Neuronal stem cell (in vitro differentiated cells): Measurements from ENCODE around the gene RNF4.

ENCODE experiments used
- DNase-seq: peaks from one replicate; pipeline ENCODE4 v3.0.0-alpha.2; 2013; ENCODE audit warnings: low spot score
- H2AFZ ChIP-seq: one replicate; pipeline ENCODE4 v1.6.1; 2013; ENCODE audit warnings: mild to moderate bottlenecking, low read length, inconsistent platforms
- H2AK5ac ChIP-seq: 2 replicates; pipeline ENCODE4 v1.6.1; 2013; ENCODE audit warnings: low read depth, mild to moderate bottlenecking, inconsistent platforms, low read length, moderate library complexity, mixed read lengths
- H2BK120ac ChIP-seq: 2 replicates; pipeline ENCODE4 v1.6.1; 2013; ENCODE audit warnings: low read depth, mild to moderate bottlenecking, inconsistent platforms, low read length, moderate library complexity, mixed read lengths
- H2BK12ac ChIP-seq: one replicate; pipeline ENCODE4 v1.6.1; 2013; ENCODE audit warnings: low read length, inconsistent platforms
- H2BK15ac ChIP-seq: 2 replicates; pipeline ENCODE4 v1.6.1; 2013; ENCODE audit warnings: mild to moderate bottlenecking, low read length, inconsistent platforms, mixed read lengths
- H2BK5ac ChIP-seq: one replicate; pipeline ENCODE4 v1.6.1; 2013; ENCODE audit warnings: inconsistent platforms, mild to moderate bottlenecking, low read length, moderate library complexity
- H3K14ac ChIP-seq: one replicate; pipeline ENCODE4 v1.6.1; 2013; ENCODE audit warnings: low read length, inconsistent platforms
- H3K18ac ChIP-seq: 2 replicates; pipeline ENCODE4 v1.6.1; 2013; ENCODE audit warnings: low read length, inconsistent platforms
- H3K23ac ChIP-seq: 2 replicates; pipeline ENCODE4 v1.6.1; 2013; ENCODE audit warnings: low read depth, mild to moderate bottlenecking, mixed read lengths, low read length, inconsistent platforms; ENCODE audit not compliant: poor library complexity
- H3K27ac ChIP-seq: replicated peaks from 3 replicates; pipeline ENCODE4 v1.5.1; 2013; ENCODE audit warnings: low read length, inconsistent platforms
- H3K27me3 ChIP-seq, 3 experiments: 2 replicates each; pipeline ENCODE4 v1.6.1; 2013; ENCODE audit warnings: low read length in 3 of 3, mild to moderate bottlenecking in 2 of 3, inconsistent platforms in 1 of 3, low read depth in 1 of 3, mixed read lengths in 1 of 3, moderate library complexity in 1 of 3; ENCODE audit not compliant: control insufficient read depth in 3 of 3, insufficient read depth in 3 of 3
- H3K36me3 ChIP-seq, 2 donors: replicated peaks in 1 of 2; 2 replicates each; pipeline ENCODE4 v1.6.1; 2013; ENCODE audit warnings: low read length in 2 of 2; ENCODE audit not compliant: control insufficient read depth in 2 of 2, insufficient read depth in 2 of 2
- H3K4ac ChIP-seq: 2 replicates; pipeline ENCODE4 v1.6.1; 2013; ENCODE audit warnings: inconsistent platforms, mild to moderate bottlenecking, low read length, moderate library complexity
- H3K4me1 ChIP-seq, 2 donors: 1 replicate in 1 of 2; 2 replicates in 1 of 2; pipeline ENCODE4 v1.6.1; 2013; ENCODE audit warnings: low read length in 2 of 2, low read depth in 1 of 2; ENCODE audit not compliant: control insufficient read depth in 2 of 2, insufficient read depth in 1 of 2
- H3K4me2 ChIP-seq: one replicate; pipeline ENCODE4 v1.6.1; 2013; ENCODE audit warnings: mild to moderate bottlenecking, low read length, inconsistent platforms; ENCODE audit not compliant: insufficient read depth, poor library complexity, severe bottlenecking
- H3K4me3 ChIP-seq, 2 donors: 2 replicates each; pipeline ENCODE4 v1.5.1; 2013; ENCODE audit warnings: low read length in 2 of 2, mild to moderate bottlenecking in 2 of 2, inconsistent platforms in 1 of 2, moderate library complexity in 1 of 2
- H3K79me1 ChIP-seq: one replicate; pipeline ENCODE4 v1.6.1; 2013; ENCODE audit warnings: low read depth, mild to moderate bottlenecking, inconsistent platforms, low read length, moderate library complexity
- H3K9ac ChIP-seq: one replicate; pipeline ENCODE4 v1.6.1; 2013; ENCODE audit warnings: mild to moderate bottlenecking, low read depth, low read length, inconsistent platforms; ENCODE audit not compliant: poor library complexity
- H3K9me3 ChIP-seq, 2 donors: replicated peaks in 1 of 2; 2 replicates each; pipeline versions ENCODE3 to v1.6.1; 2013; ENCODE audit warnings: low read length in 2 of 2, mild to moderate bottlenecking in 2 of 2, inconsistent platforms in 1 of 2, low read depth in 1 of 2, mixed read lengths in 1 of 2, moderate library complexity in 1 of 2; ENCODE audit not compliant: control insufficient read depth in 2 of 2, insufficient read depth in 1 of 2
- H4K8ac ChIP-seq: one replicate; pipeline ENCODE4 v1.6.1; 2013; ENCODE audit warnings: low read depth, mild to moderate bottlenecking, inconsistent platforms, low read length, moderate library complexity
- H4K91ac ChIP-seq: one replicate; pipeline ENCODE4 v1.6.1; 2013; ENCODE audit warnings: low read length, low read depth, mild to moderate bottlenecking, inconsistent platforms; ENCODE audit not compliant: poor library complexity
- WGBS, 2 donors: extraction: QIAGEN DNeasy Blood & Tissue Kit; methylation state at CpG; one replicate each; pipeline ENCODE4 v1.1.7; 2013; ENCODE audit warnings: missing lambda C conversion rate in 2 of 2, mixed read lengths in 1 of 2; ENCODE audit not compliant: insufficient read length in 2 of 2, insufficient replicate concordance in 1 of 2; ENCODE audit errors: extremely low coverage in 2 of 2; 5-methylcytosine and 5-hydroxymethylcytosine counted together

RNF4 gene

GRCh38 chr4:2457481-2458295 lies 11.2 kb upstream of the RNF4 start:
- Histone ChIP-seq H3K4me2 (no peak overlapping the region), H2AK5ac (no peak overlapping the region), H3K4ac (no peak overlapping the region), H3K9ac (no peak overlapping the region), H3K27ac (no peak overlapping the region), H3K9me3 (no peaks in the 10 kb centered on the region), H3K18ac (no peak overlapping the region), H3K4me1 (peaks cover 0 to 3% of the 10 kb centered on the region in 2 donors), H3K4me3 (no peak overlapping the region), H3K23ac (peak overlapping the region; percentile 75), H2BK5ac (no peak overlapping the region), H2BK15ac (no peak overlapping the region), H2BK120ac (no peak overlapping the region), H3K36me3 (no peaks in the 10 kb centered on the region), H3K79me1 (no peaks in the 10 kb centered on the region), H3K14ac (no peak overlapping the region), H4K91ac (no peak overlapping the region), H2AFZ (no peak overlapping the region), H4K8ac (no peak overlapping the region), H2BK12ac (no peak overlapping the region), H3K27me3 (peaks cover 0 to 25% (median 8%) of the 10 kb centered on the region in 3 experiments)
- no peak for DNase-seq
- WGBS, 2 donors = no CpG with 5 or more reads among the region's 24 CpGs

- peak overlapping the region; percentile 83 for H2AK5ac ChIP-seq
- peaks cover 2 to 3% of the 10 kb centered on the region in 2 donors for H3K4me1 ChIP-seq
- H3K27ac ChIP-seq = no peak overlapping the region
- H2BK12ac ChIP-seq = peak overlapping the region; percentile 26
- H2BK15ac ChIP-seq = no peak overlapping the region
- no peak overlapping the region for H3K23ac ChIP-seq
- no peak overlapping the region for H3K9ac ChIP-seq
- no peak overlapping the region for H4K91ac ChIP-seq
- WGBS, 2 donors = no CpG with 5 or more reads among the region's 38 CpGs
- peaks cover 0 to 2% of the 10 kb centered on the region in 2 donors for H3K36me3 ChIP-seq
- H3K18ac ChIP-seq = no peak overlapping the region
- H2BK5ac ChIP-seq = no peak overlapping the region
- no peak overlapping the region for H3K4ac ChIP-seq
- no peak for DNase-seq
- no peaks in the 10 kb centered on the region for H3K9me3 ChIP-seq
- H2AFZ ChIP-seq = no peak overlapping the region
- no peak overlapping the region for H2BK120ac ChIP-seq
- no peaks in the 10 kb centered on the region for H3K79me1 ChIP-seq
- no peak overlapping the region for H4K8ac ChIP-seq
- H3K27me3 ChIP-seq = peaks cover 2 to 23% (median 15%) of the 10 kb centered on the region in 3 experiments
- no peak overlapping the region for H3K4me3 ChIP-seq
- H3K14ac ChIP-seq = no peak overlapping the region
- H3K4me2 ChIP-seq = no peak overlapping the region
These were observed 10.1 kb upstream of the RNF4 start for GRCh38 chr4:2458546-2459491.

DNA sequence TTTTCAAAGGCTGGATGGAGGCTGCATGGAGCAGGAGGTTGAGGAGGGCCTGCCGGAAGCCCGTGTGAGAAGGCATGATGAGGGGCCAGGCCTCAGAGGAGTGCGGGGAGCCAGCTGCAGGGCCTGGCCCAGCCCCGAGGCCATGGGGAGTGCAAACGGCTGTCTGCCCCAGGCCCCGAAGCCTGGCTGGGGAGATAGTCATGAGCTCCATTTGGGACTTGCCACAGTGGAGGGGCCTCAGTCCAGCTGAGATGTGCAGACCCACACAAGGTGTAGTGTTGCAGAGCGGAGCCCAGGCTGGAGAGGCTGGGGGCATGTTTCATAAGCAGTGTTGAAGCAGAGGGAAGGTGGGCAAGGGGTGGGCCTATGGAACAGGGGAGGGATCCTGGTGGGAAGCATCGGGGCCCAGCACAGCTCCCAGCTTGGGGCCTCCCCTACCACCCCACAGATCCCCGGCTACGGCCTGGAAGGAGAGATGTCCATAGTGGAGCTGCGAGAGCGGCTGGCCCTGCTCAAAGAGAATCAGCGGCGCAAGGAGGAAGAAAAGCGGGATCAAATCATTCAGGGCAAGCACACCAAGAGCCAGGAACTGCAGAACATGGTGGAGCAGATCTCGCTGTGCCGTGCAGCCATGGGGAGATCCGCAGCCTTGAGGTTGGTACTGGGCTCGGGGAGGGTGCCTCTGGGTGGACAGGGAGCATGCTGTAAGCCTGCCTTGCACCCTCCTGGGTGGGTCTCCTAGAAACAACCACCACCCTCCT lies 9.1 kb upstream of the RNF4 start:
- Histone ChIP-seq H3K18ac (no peak overlapping the region), H3K23ac (no peak overlapping the region), H2BK120ac (no peak overlapping the region), H3K79me1 (no peaks in the 10 kb centered on the region), H3K4me1 (peaks cover 2 to 3% of the 10 kb centered on the region in 2 donors), H3K36me3 (peaks cover 0 to 2% of the 10 kb centered on the region in 2 donors), H4K8ac (no peak overlapping the region), H2BK15ac (no peak overlapping the region), H3K9me3 (no peaks in the 10 kb centered on the region), H3K4ac (no peak overlapping the region), H3K27ac (no peak overlapping the region), H2BK5ac (no peak overlapping the region), H3K4me2 (no peak overlapping the region), H2AK5ac (no peak overlapping the region), H2AFZ (no peak overlapping the region), H3K14ac (no peak overlapping the region), H3K4me3 (no peak overlapping the region), H4K91ac (no peak overlapping the region), H3K9ac (peak overlapping the region; percentile 15), H3K27me3 (peaks cover 2 to 23% (median 15%) of the 10 kb centered on the region in 3 experiments), H2BK12ac (peak overlapping the region; percentile 26)
- DNase-seq = no peak
- WGBS, 2 donors = no CpG with 5 or more reads among the region's 19 CpGs
